ENCODE measurements around the gene SMIM23. TPM values are rescaled to one million over a fixed set of nuclear protein-coding genes. Genes with fewer than 3 reads are reported as not detected.

The SMIM23 gene
- total and polyA plus RNA-seq, 2 of the 13 experiments (the other 11 are each of a cell fraction or from before 2014, with no cell fraction given): not detected

DNA sequence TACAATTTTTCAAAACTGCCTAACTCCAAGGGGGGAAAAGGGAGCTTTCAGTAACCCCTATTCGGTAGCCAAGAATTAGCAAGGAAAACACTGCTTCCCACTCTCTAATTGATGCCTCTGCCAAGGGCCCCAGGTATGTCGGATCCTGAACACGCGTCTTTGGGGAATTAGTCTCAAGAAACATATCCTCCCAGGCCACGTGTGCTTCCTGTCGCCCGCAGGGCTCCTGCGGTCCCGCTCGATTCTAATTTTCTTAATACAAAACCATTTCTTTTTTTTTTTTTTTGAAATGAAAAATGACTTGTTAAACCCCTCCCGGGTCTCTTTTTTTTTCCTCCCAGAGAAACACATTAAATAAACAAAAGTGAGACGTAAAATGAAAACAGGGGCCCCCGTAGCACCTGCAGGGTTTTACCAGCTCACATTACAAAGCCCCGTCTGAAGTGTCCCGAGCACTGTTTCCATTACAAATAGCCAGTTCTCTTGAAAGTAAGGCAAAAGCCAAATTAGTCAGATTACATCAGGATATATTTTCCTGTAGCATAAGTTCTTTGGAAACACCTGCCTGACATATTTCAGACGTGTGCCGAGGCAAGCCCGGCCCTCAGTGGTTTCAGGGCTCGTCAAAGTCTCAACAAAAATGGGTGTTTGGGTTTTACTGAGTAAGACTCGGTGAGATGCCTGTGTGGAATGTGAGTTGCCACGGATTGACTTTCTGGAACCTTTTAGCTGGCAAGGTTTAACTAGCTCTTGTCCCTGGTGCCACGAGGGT lies 21.5 kb downstream of the SMIM23 start (continued):
- TF ChIP-seq ZNF549 (CRISPR knock-in tag; IDR thresholded peaks at IDR 0.05): no peak
- no peak for TF ChIP-seq FOXC1 (CRISPR knock-in tag; IDR thresholded peaks at IDR 0.05; ENCODE audit: borderline replicate concordance)
- TF ChIP-seq ZGPAT (CRISPR knock-in tag; IDR thresholded peaks at IDR 0.05): no peak
- TF ChIP-seq, protein P1, sequence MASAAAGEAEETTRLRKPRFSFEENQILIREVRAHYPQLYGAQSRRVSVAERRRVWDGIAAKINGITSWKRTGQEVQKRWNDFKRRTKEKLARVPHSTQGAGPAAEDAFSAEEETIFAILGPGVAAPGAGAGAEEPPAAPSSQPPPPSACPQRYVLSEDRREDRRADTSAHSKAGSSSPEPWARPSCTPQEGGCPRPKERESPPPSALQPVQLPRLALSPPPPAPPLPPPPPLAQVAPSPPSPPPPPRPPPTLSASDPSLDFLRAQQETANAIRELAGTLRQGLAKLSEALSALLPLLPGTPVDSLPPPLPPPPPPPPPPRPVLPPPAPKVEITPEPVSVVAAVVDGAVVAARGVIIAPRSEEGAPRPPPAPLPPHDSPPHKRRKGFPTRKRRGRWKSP (CRISPR knock-in tag; IDR thresholded peaks at IDR 0.05): no peak
- no peak for TF ChIP-seq ZNF839 (CRISPR knock-in tag; IDR thresholded peaks at IDR 0.05; ENCODE audit: borderline replicate concordance)
- TF ChIP-seq HNRNPUL1 (IDR thresholded peaks at IDR 0.05; ENCODE audit: low read depth, low read length): no peak
- no peak for TF ChIP-seq REXO4 (CRISPR knock-in tag; IDR thresholded peaks at IDR 0.05; ENCODE audit: borderline replicate concordance)
- no peak for TF ChIP-seq SSRP1 (CRISPR knock-in tag; IDR thresholded peaks at IDR 0.05)

DNA sequence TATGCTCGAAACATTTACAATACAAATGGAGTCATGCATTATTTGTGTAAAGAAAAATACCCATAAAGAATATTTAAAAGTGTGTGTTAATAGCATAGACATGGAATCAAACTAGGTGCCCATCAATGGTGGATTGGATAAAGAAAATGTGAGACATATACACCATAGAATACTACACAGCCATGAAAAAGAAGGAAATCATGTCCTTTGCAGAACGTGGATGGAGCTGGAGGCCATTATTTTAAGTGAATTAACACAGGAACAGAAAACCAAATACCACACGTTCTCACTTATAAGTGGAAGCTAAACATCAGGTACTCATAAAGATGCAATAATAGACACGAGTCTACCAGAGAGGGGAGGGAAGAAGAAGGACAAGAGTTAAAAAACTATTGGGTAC lies 22.8 kb downstream of the SMIM23 start:
- ATAC-seq: no peak
- CTCF ChIA-PET (ENCODE audit: low intra/inter-chr PET ratio, low total read pairs): no interaction called here
- Histone ChIP-seq H3K27ac (ENCODE audit: extremely low read length, insufficient read depth, low read length) (no peak overlapping the region), H4K20me1 (ENCODE audit: insufficient read depth, low read length) (no peaks in the 10 kb centered on the region), H3K9ac (ENCODE audit: insufficient read depth, low read depth, low read length) (no peak overlapping the region), H3K4me2 (ENCODE audit: low read depth, low read length) (no peak overlapping the region), H3K79me2 (ENCODE audit: insufficient read depth, low read length) (no peaks in the 10 kb centered on the region), H2AFZ (ENCODE audit: low read length) (no peak overlapping the region), H3K4me1 (ENCODE audit: insufficient read depth, low read length) (no peaks in the 10 kb centered on the region), H3K36me3 (replicated peaks in 1 of 2; ENCODE audit: control insufficient read depth in 1 of 2, insufficient read depth in 2 of 2, low read length in 2 of 2) (no peaks in the 10 kb centered on the region), H3K9me3 (ENCODE audit: low read length) (no peaks in the 10 kb centered on the region), H3K4me3 (replicated peaks in 1 of 3; ENCODE audit: insufficient read depth in 1 of 3, low read depth in 2 of 3, low read length in 3 of 3) (no peak overlapping the region), H3K27me3 (ENCODE audit: control insufficient read depth in 1 of 2, insufficient read depth in 2 of 2, low read length in 2 of 2) (peaks cover 2 to 59% of the 10 kb centered on the region in 2 experiments)
- in situ Hi-C loops (cut with HindIII; ENCODE audit: extremely low pct_ligation_motif_present, low pct_unique_long_range_greater_than_20kb): no loop called here
- FAIRE-seq: no peak
- POLR2A ChIA-PET: no interaction called here
- intact Hi-C loops (cut with micrococcal nuclease; ENCODE audit: unreplicated experiment): no loop called here
- WGBS (ENCODE audit: low lambda C conversion rate): 5% methylated on average over 4 of the region's 4 CpGs
- no peak for DNase-seq (ENCODE audit: low spot score)
- BruUV-seq (replicated peaks): no TSS peak
- TF ChIP-seq NFIB (CRISPR knock-in tag; IDR thresholded peaks at IDR 0.05; ENCODE audit: borderline replicate concordance) (no peak), ZNF530 (CRISPR knock-in tag; IDR thresholded peaks at IDR 0.05; ENCODE audit: low read depth) (no peak), CSRNP2 (CRISPR knock-in tag; conservative IDR thresholded peaks at IDR 0.05; ENCODE audit: low read depth) (no peak), ZNF766 (CRISPR knock-in tag; IDR thresholded peaks at IDR 0.05; ENCODE audit: borderline replicate concordance) (no peak), NFATC3 (CRISPR knock-in tag; IDR thresholded peaks at IDR 0.05) (no peak), ZNF512B (CRISPR knock-in tag; IDR thresholded peaks at IDR 0.05; ENCODE audit: borderline replicate concordance) (no peak)
